ENCODE measurements around the gene PAAF1.

Gene PAAF1

DNA sequence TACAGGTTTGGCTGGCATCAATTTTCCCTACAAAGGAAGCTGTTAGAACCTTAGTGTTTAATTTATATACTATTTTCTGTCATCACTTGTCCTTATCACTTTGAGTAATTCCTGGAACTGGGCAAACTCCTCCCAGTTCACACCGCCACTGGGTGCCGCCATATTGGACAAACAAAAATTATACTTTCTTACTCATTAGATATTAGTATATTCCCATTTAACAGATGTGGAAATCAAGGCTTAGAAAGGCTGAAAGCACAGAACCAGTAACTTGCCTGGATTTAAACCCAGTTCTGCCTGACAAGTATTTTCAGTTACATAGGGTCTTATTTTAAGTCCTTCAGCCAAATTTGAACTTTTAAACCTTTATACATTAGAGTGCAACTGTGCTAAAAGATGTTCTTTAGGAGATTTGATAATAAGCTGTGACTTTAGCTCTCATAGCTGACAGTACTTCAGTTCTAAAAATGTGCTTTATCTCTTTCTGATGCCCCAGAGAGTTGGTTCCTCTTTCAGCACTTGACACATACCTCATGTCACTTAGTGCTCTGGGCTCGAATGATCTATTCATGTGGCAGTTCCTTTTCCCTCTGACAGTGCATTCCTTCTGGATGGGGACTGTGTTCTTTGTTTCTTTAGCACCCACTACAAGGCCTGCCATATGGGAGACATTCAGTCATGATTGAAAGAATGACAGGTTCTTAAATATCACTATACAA is 25.6 kb upstream of the PAAF1 start:
- Histone ChIP-seq H3K4me3 (replicated peaks; ENCODE audit: low read depth, low read length) (no peak overlapping the region), H3K36me3 (ENCODE audit: control insufficient read depth, insufficient read depth, low read length) (no peaks in the 10 kb centered on the region), H3K27me3 (replicated peaks; ENCODE audit: control insufficient read depth, insufficient read depth, low read length) (no peaks in the 10 kb centered on the region)
- TF ChIP-seq, protein P1, sequence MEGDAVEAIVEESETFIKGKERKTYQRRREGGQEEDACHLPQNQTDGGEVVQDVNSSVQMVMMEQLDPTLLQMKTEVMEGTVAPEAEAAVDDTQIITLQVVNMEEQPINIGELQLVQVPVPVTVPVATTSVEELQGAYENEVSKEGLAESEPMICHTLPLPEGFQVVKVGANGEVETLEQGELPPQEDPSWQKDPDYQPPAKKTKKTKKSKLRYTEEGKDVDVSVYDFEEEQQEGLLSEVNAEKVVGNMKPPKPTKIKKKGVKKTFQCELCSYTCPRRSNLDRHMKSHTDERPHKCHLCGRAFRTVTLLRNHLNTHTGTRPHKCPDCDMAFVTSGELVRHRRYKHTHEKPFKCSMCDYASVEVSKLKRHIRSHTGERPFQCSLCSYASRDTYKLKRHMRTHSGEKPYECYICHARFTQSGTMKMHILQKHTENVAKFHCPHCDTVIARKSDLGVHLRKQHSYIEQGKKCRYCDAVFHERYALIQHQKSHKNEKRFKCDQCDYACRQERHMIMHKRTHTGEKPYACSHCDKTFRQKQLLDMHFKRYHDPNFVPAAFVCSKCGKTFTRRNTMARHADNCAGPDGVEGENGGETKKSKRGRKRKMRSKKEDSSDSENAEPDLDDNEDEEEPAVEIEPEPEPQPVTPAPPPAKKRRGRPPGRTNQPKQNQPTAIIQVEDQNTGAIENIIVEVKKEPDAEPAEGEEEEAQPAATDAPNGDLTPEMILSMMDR (IDR thresholded peaks at IDR 0.05; ENCODE audit: insufficient read depth, low read length, poor library complexity, severe bottlenecking): no peak
- no peak for DNase-seq (ENCODE audit: extremely low read depth, insufficient read length)

- Histone ChIP-seq H3K4me3 (replicated peaks; ENCODE audit: low read depth, low read length) (no peak overlapping the region), H3K27me3 (replicated peaks; ENCODE audit: control insufficient read depth, insufficient read depth, low read length) (no peaks in the 10 kb centered on the region), H3K36me3 (ENCODE audit: control insufficient read depth, insufficient read depth, low read length) (no peaks in the 10 kb centered on the region)
- TF ChIP-seq, protein P1 (IDR thresholded peaks at IDR 0.05; ENCODE audit: insufficient read depth, low read length, poor library complexity, severe bottlenecking): no peak
- no peak for DNase-seq (ENCODE audit: extremely low read depth, insufficient read length)
Observed at GRCh38 chr11:73852049-73852448, 24.8 kb upstream of the PAAF1 start.

GRCh38 chr11:73854680-73855079 is 22.1 kb upstream of the PAAF1 start:
- H3K36me3 ChIP-seq (ENCODE audit: control insufficient read depth, insufficient read depth, low read length): no peaks in the 10 kb centered on the region
- TF ChIP-seq, protein P1 (IDR thresholded peaks at IDR 0.05; ENCODE audit: insufficient read depth, low read length, poor library complexity, severe bottlenecking): no peak
- no peaks in the 10 kb centered on the region for H3K27me3 ChIP-seq (replicated peaks; ENCODE audit: control insufficient read depth, insufficient read depth, low read length)
- H3K4me3 ChIP-seq (replicated peaks; ENCODE audit: low read depth, low read length): no peak overlapping the region
- DNase-seq (ENCODE audit: extremely low read depth, insufficient read length): no peak

DNA sequence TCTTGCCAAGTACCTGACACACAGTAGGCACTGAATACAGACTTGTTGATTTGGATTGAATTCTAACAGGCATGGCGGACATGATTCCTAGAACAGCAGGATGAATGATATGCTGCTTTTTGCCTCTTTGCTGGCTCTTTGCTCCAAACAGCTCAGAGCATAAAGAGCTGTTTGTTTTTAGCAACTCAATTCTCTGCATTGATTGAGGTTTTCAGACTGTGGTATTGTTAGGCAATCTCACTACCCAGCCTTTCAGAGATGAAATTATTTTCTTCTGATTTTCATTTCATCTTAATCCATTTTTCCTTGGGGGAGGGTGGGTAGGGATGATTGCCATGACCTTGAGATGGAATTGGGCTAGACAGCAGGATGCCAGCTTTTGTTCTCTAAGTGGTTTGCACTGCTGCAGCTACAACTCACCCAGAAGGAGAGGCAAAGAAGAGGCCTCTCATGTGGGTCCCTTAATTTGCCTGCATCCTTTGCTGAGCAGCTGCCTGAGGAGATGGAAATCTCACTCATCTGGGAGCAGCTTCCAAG is 20.7 kb upstream of the PAAF1 start:
- no peaks in the 10 kb centered on the region for H3K27me3 ChIP-seq (replicated peaks; ENCODE audit: control insufficient read depth, insufficient read depth, low read length)
- TF ChIP-seq, protein P1 (IDR thresholded peaks at IDR 0.05; ENCODE audit: insufficient read depth, low read length, poor library complexity, severe bottlenecking): no peak
- H3K36me3 ChIP-seq (ENCODE audit: control insufficient read depth, insufficient read depth, low read length): no peaks in the 10 kb centered on the region
- no peak overlapping the region for H3K4me3 ChIP-seq (replicated peaks; ENCODE audit: low read depth, low read length)
- no peak for DNase-seq (ENCODE audit: extremely low read depth, insufficient read length)

GRCh38 chr11:73859671-73860070 is 17.1 kb upstream of the PAAF1 start:
- TF ChIP-seq, protein P1 (IDR thresholded peaks at IDR 0.05; ENCODE audit: insufficient read depth, low read length, poor library complexity, severe bottlenecking): no peak
- DNase-seq (ENCODE audit: extremely low read depth, insufficient read length): no peak
- Histone ChIP-seq H3K4me3 (replicated peaks; ENCODE audit: low read depth, low read length) (no peak overlapping the region), H3K36me3 (ENCODE audit: control insufficient read depth, insufficient read depth, low read length) (no peaks in the 10 kb centered on the region), H3K27me3 (replicated peaks; ENCODE audit: control insufficient read depth, insufficient read depth, low read length) (no peaks in the 10 kb centered on the region)
